HepG2 (cell line): ENCODE measurements around the gene SFT2D1. TPM values are rescaled to one million over a fixed set of nuclear protein-coding genes. Genes with fewer than 3 reads are reported as not detected.
A peak's percentile ranks its signal among the peaks of the same experiment; 100 is the strongest.

Experiments used
- ATF7 ChIP-seq, 2 experiments: fragments of 450-650 bp in 1 of 2; sonication (generic) in 1 of 2; formaldehyde crosslinking in 1 of 2; IDR thresholded peaks; 2 replicates each; pipeline versions ENCODE4 v1.4.0 to v1.6.1; 2016 to 2020; ENCODE audit warnings: antibody characterized with exemption in 1 of 2, mild to moderate bottlenecking in 1 of 2, missing genetic modification reagents in 1 of 2
- CEBPB ChIP-seq: IDR thresholded peaks from 2 replicates; pipeline ENCODE4 v1.6.1; 2011; ENCODE audit warnings: low read depth, low read length, improper control_type of control experiment, borderline replicate concordance
- CENPBD1 ChIP-seq: sonication (generic); formaldehyde crosslinking; IDR thresholded peaks from 2 replicates; pipeline ENCODE4 v1.8.0; 2022; ENCODE audit warnings: missing genetic modification reagents, low read depth, mild to moderate bottlenecking, borderline replicate concordance
- ERF ChIP-seq: IDR thresholded peaks from 2 replicates; pipeline ENCODE4 v1.6.1; 2018; ENCODE audit warnings: missing biosample characterization, missing genetic modification reagents
- FOXK2 ChIP-seq: fragments of 450-650 bp; IDR thresholded peaks from 2 replicates; pipeline ENCODE4 v1.6.1; 2016
- HDAC1 ChIP-seq: sonication (generic); formaldehyde crosslinking; IDR thresholded peaks from 2 replicates; pipeline ENCODE4 v1.5.1; 2020; ENCODE audit warnings: mild to moderate bottlenecking, missing genetic modification reagents
- HOXA9 ChIP-seq: sonication (generic); formaldehyde crosslinking; IDR thresholded peaks from 2 replicates; pipeline ENCODE4 v1.8.1; 2022; ENCODE audit warnings: missing genetic modification reagents, mild to moderate bottlenecking, moderate library complexity, borderline replicate concordance
- HOXD1 ChIP-seq: sonication (generic); formaldehyde crosslinking; IDR thresholded peaks from 2 replicates; pipeline ENCODE4 v1.5.0; 2020; ENCODE audit warnings: missing genetic modification reagents
- JUN ChIP-seq: sonication (generic); formaldehyde crosslinking; IDR thresholded peaks from 2 replicates; pipeline ENCODE4 v1.4.0; 2020; ENCODE audit warnings: mild to moderate bottlenecking, missing genetic modification reagents
- MYPOP ChIP-seq: sonication (generic); formaldehyde crosslinking; IDR thresholded peaks from 2 replicates; pipeline ENCODE4 v1.8.1; 2023; ENCODE audit warnings: mild to moderate bottlenecking, moderate library complexity, missing genetic modification reagents
- NBN ChIP-seq: fragments of 450-650 bp; conservative IDR thresholded peaks from 2 replicates; pipeline ENCODE4 v1.6.1; 2017
- NCOA1 ChIP-seq: sonication (generic); formaldehyde crosslinking; IDR thresholded peaks from 2 replicates; pipeline ENCODE4 v1.9.0; 2021; ENCODE audit warnings: missing genetic modification reagents
- RAD51 ChIP-seq: fragments of 450-650 bp; IDR thresholded peaks from 2 replicates; pipeline ENCODE4 v1.6.1; 2016; ENCODE audit warnings: borderline replicate concordance
- SMAD1 ChIP-seq: sonication (generic); formaldehyde crosslinking; IDR thresholded peaks from 2 replicates; pipeline ENCODE4 v1.4.0; 2020; ENCODE audit warnings: missing genetic modification reagents, low read depth, mild to moderate bottlenecking, borderline replicate concordance
- SP4 ChIP-seq: sonication (generic); formaldehyde crosslinking; IDR thresholded peaks from 2 replicates; pipeline ENCODE4 v1.8.1; 2023; ENCODE audit warnings: mild to moderate bottlenecking, missing genetic modification reagents
- TERF1 ChIP-seq: sonication (generic); formaldehyde crosslinking; IDR thresholded peaks from 2 replicates; pipeline ENCODE4 v1.8.0; 2022; ENCODE audit warnings: mild to moderate bottlenecking, missing genetic modification reagents, moderate library complexity
- WIZ ChIP-seq: sonication (generic); formaldehyde crosslinking; IDR thresholded peaks from 2 replicates; pipeline ENCODE4 v1.5.1; 2020; ENCODE audit warnings: mild to moderate bottlenecking, missing genetic modification reagents
- ZNF550 ChIP-seq: sonication (generic); formaldehyde crosslinking; IDR thresholded peaks from 2 replicates; pipeline ENCODE4 v1.4.0; 2020; ENCODE audit warnings: mild to moderate bottlenecking, missing genetic modification reagents, borderline replicate concordance
- ZNF577 ChIP-seq: sonication (generic); formaldehyde crosslinking; IDR thresholded peaks from 2 replicates; pipeline ENCODE4 v1.4.0; 2020; ENCODE audit warnings: mild to moderate bottlenecking, low read depth, missing genetic modification reagents, borderline replicate concordance
- ZNF724P ChIP-seq: sonication (generic); formaldehyde crosslinking; IDR thresholded peaks from 2 replicates; pipeline ENCODE4 v1.8.0; 2022; ENCODE audit warnings: missing genetic modification reagents, borderline replicate concordance
- ZNF83 ChIP-seq: sonication (generic); formaldehyde crosslinking; IDR thresholded peaks from 2 replicates; pipeline ENCODE4 v1.4.0; 2020; ENCODE audit warnings: missing genetic modification reagents, mild to moderate bottlenecking, borderline replicate concordance
- ZNF839 ChIP-seq: sonication (generic); formaldehyde crosslinking; IDR thresholded peaks from 2 replicates; pipeline ENCODE4 v1.4.0; 2020; ENCODE audit warnings: missing genetic modification reagents, mild to moderate bottlenecking, borderline replicate concordance
- polyA plus RNA-seq, 8 experiments: library from polyadenylated mRNA; depleted of rRNA in 3 of 8; stranded (reverse) in 7 of 8; unstranded in 1 of 8; fragments of >200 nt; fragmentation: Illumina TruSeq in 4 of 8; extraction: Trizol in 4 of 8; gene quantifications; 2 replicates each; pipeline versions ENCODE4 v1.2.1 to v1.2.3, GENCODE V29; 2011 to 2016; ENCODE audit warnings: low read depth in 4 of 8, missing spikeins in 1 of 8, mixed read lengths in 1 of 8; ENCODE audit not compliant: insufficient read depth in 1 of 8
- total RNA-seq, 5 experiments: library from RNA; depleted of rRNA; stranded (reverse); fragments of >200 nt; fragmentation: Illumina TruSeq; extraction: Trizol; gene quantifications; 2 replicates each; pipeline ENCODE4 v1.2.3, GENCODE V29; 2016; ENCODE audit warnings: low read depth in 1 of 5
- TF ChIP-seq, protein P1 (sequence below): sonication (generic); formaldehyde crosslinking; IDR thresholded peaks from 2 replicates; pipeline ENCODE4 v1.5.0; 2020; ENCODE audit warnings: mild to moderate bottlenecking, missing genetic modification reagents, moderate library complexity
- TF ChIP-seq, protein P2 (sequence below): sonication (generic); formaldehyde crosslinking; IDR thresholded peaks from 2 replicates; pipeline ENCODE4 v1.8.1; 2023; ENCODE audit warnings: mild to moderate bottlenecking, inconsistent platforms, moderate library complexity, missing genetic modification reagents, borderline replicate concordance

Gene SFT2D1
- total and polyA plus RNA-seq, 2 of the 13 experiments (the other 11 are each of a cell fraction or from before 2014, with no cell fraction given), result 115 to 147 TPM

- TF ChIP-seq CENPBD1 (CRISPR knock-in tag) (no peak), CEBPB (0 out of 2 replicates have a peak, but pooled peaks have one; percentile 36), TERF1 (CRISPR knock-in tag) (no peak), ZNF550 (CRISPR knock-in tag) (no peak), ZNF839 (CRISPR knock-in tag) (no peak), ZNF83 (no peak), FOXK2 (0 out of 2 replicates have a peak, but pooled peaks have one; percentile 2), JUN (no peak), WIZ (CRISPR knock-in tag) (no peak), ZNF577 (CRISPR knock-in tag) (no peak), ATF7 (IDR thresholded peaks at IDR 0.05) (peak; percentile 84), ATF7 (CRISPR knock-in tag; IDR thresholded peaks at IDR 0.05) (no peak), MYPOP (CRISPR knock-in tag) (no peak), HOXD1 (CRISPR knock-in tag) (no peak), HOXA9 (0 out of 2 replicates have a peak, but pooled peaks have one; percentile 35), NCOA1 (CRISPR knock-in tag) (0 out of 2 replicates have a peak, but pooled peaks have one; percentile 36), NBN (peak; percentile 66; the same call in 1 of the 2 replicates), HDAC1 (CRISPR knock-in tag) (no peak), SMAD1 (CRISPR knock-in tag) (no peak), ERF (no peak), SP4 (CRISPR knock-in tag) (no peak), ZNF724P (CRISPR knock-in tag) (no peak), RAD51 (0 out of 2 replicates have a peak, but pooled peaks have one; percentile 14)
- TF ChIP-seq, protein P1, sequence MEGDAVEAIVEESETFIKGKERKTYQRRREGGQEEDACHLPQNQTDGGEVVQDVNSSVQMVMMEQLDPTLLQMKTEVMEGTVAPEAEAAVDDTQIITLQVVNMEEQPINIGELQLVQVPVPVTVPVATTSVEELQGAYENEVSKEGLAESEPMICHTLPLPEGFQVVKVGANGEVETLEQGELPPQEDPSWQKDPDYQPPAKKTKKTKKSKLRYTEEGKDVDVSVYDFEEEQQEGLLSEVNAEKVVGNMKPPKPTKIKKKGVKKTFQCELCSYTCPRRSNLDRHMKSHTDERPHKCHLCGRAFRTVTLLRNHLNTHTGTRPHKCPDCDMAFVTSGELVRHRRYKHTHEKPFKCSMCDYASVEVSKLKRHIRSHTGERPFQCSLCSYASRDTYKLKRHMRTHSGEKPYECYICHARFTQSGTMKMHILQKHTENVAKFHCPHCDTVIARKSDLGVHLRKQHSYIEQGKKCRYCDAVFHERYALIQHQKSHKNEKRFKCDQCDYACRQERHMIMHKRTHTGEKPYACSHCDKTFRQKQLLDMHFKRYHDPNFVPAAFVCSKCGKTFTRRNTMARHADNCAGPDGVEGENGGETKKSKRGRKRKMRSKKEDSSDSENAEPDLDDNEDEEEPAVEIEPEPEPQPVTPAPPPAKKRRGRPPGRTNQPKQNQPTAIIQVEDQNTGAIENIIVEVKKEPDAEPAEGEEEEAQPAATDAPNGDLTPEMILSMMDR (CRISPR knock-in tag), result no peak
- TF ChIP-seq, protein P2, sequence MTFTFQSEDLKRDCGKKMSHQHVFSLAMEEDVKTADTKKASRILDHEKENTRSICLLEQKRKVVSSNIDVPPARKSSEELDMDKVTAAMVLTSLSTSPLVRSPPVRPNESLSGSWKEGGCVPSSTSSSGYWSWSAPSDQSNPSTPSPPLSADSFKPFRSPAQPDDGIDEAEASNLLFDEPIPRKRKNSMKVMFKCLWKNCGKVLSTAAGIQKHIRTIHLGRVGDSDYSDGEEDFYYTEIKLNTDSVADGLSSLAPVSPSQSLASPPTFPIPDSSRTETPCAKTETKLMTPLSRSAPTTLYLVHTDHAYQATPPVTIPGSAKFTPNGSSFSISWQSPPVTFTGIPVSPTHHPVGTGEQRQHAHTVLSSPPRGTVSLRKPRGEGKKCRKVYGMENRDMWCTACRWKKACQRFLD (CRISPR knock-in tag), result no peak
These were observed 63.6 kb downstream of the SFT2D1 start (continued) for GRCh38 chr6:166278579-166279392.
